CD4-positive, alpha-beta T cell (primary cell): ENCODE measurements around the gene BACH1. TPM values are rescaled to one million over a fixed set of nuclear protein-coding genes. Genes with fewer than 3 reads are reported as not detected.

Source experiments
- ATAC-seq: fragments of 200-7000 bp; cut with Tn5 transposase; one replicate; pipeline ENCODE4 v1.10.0; 2022; ENCODE audit warnings: mild to moderate bottlenecking; ENCODE audit not compliant: poor library complexity
- CTCF ChIA-PET: fragments of 350-600 bp; sonication (Branson Sonifier 250); formaldehyde crosslinking; loops from one replicate; lab custom pipeline; 2021; ENCODE audit warnings: antibody characterized with exemption, inconsistent platforms; lab: Charles Lee
- POLR2A ChIA-PET: fragments of 350-600 bp; sonication (Branson Sonifier 250); formaldehyde crosslinking; loops from one replicate; lab custom pipeline; 2021; ENCODE audit warnings: antibody characterized with exemption, inconsistent platforms; lab: Charles Lee
- DNase-seq, 14 experiments: peaks; one replicate each; pipeline ENCODE4 v3.0.0-alpha.2; 2013 to 2020; ENCODE audit warnings: mixed read lengths in 2 of 14
- H3K27ac ChIP-seq, 2 donors: one replicate each; pipeline versions ENCODE4 v1.5.1 to v1.7.0; 2013; ENCODE audit warnings: low read length in 2 of 2, low read depth in 1 of 2, mild to moderate bottlenecking in 1 of 2
- H3K27me3 ChIP-seq, 2 experiments: 1 replicate in 1 of 2; 2 replicates in 1 of 2; pipeline versions ENCODE4 v1.6.1 to v1.7.0; 2013; ENCODE audit warnings: low read length in 2 of 2, control low read depth in 1 of 2, mild to moderate bottlenecking in 1 of 2, moderate library complexity in 1 of 2; ENCODE audit not compliant: insufficient read depth in 2 of 2, control insufficient read depth in 1 of 2
- H3K36me3 ChIP-seq: one replicate; pipeline ENCODE4 v1.6.1; 2013; ENCODE audit warnings: low read length, control low read depth; ENCODE audit not compliant: insufficient read depth
- H3K4me1 ChIP-seq: one replicate; pipeline ENCODE4 v1.6.1; 2013; ENCODE audit warnings: low read length, control low read depth; ENCODE audit not compliant: insufficient read depth
- H3K4me3 ChIP-seq: one replicate; pipeline ENCODE4 v1.5.1; 2013; ENCODE audit warnings: mild to moderate bottlenecking, low read length, moderate library complexity
- H3K9me3 ChIP-seq, 2 experiments: 1 replicate in 1 of 2; 2 replicates in 1 of 2; pipeline versions ENCODE4 v1.6.1 to v1.7.0; 2013; ENCODE audit warnings: low read length in 2 of 2, mild to moderate bottlenecking in 2 of 2, control low read depth in 1 of 2, moderate library complexity in 1 of 2; ENCODE audit not compliant: control insufficient read depth in 1 of 2, insufficient read depth in 1 of 2
- H3K27ac Mint-ChIP-seq: one replicate; pipeline ENCODE4 v1.8.0; 2020; ENCODE audit warnings: mixed read lengths
- H3K27me3 Mint-ChIP-seq: one replicate; pipeline ENCODE4 v1.8.0; 2021; ENCODE audit warnings: mixed read lengths
- H3K36me3 Mint-ChIP-seq: one replicate; pipeline ENCODE4 v1.8.0; 2021; ENCODE audit warnings: low read depth, mixed read lengths
- H3K4me1 Mint-ChIP-seq: one replicate; pipeline ENCODE4 v1.8.0; 2021; ENCODE audit warnings: low read depth, mixed read lengths
- H3K4me3 Mint-ChIP-seq: one replicate; pipeline ENCODE4 v1.8.0; 2020; ENCODE audit warnings: mild to moderate bottlenecking, mixed read lengths
- H3K9me3 Mint-ChIP-seq: one replicate; pipeline ENCODE4 v1.8.0; 2020; ENCODE audit warnings: mixed read lengths
- CTCF ChIP-seq: fragments of 200-600 bp; IDR thresholded peaks from one replicate; pipeline ENCODE4 v1.8.0; 2022; ENCODE audit warnings: antibody characterized with exemption, mild to moderate bottlenecking
- intact Hi-C, 2 experiments: fragments of 100-400 bp; cut with DNase I in 1 of 2; cut with micrococcal nuclease in 1 of 2; formaldehyde crosslinking; loops; one replicate each; pipeline versions ENCODE4 v1.15.1 to v1.9.0; 2023 to 2025; cut with DNase I, micrococcal nuclease
- total RNA-seq, 174 experiments: library from RNA in 2 of 174; stranded (reverse) in 2 of 174; gene quantifications; one replicate each; pipeline ENCODE4 v1.2.3 and lab custom pipeline; 2021 to 2026

The BACH1 gene
- total RNA-seq, 2 experiments from 2014 or later, result 64.4 to 65.9 TPM

GRCh38 chr21:29365661-29366265, 67.0 kb downstream of the BACH1 start:
- no peaks in the 10 kb centered on the region for H3K9me3 ChIP-seq

GRCh38 chr21:29366532-29366931, 67.8 kb downstream of the BACH1 start:
- H3K27ac ChIP-seq, result no peak overlapping the region
- Mint-ChIP-seq H3K27me3 (no peaks in the 10 kb centered on the region), H3K4me1 (peaks cover 1% of the 10 kb centered on the region), H3K9me3 (no peaks in the 10 kb centered on the region), H3K4me3 (no peak overlapping the region), H3K27ac (no peak overlapping the region), H3K36me3 (no peaks in the 10 kb centered on the region)
- intact Hi-C loops, result no loop called here
- no peak overlapping the region for H3K4me3 ChIP-seq
- no peaks in the 10 kb centered on the region for H3K27me3 ChIP-seq
- TF ChIP-seq CTCF, result no peak
- H3K36me3 ChIP-seq, result no peaks in the 10 kb centered on the region
- no peak for DNase-seq
- H3K9me3 ChIP-seq, result no peaks in the 10 kb centered on the region
- no peaks in the 10 kb centered on the region for H3K4me1 ChIP-seq
- ATAC-seq, result no peak
- ChIA-PET POLR2A (no interaction called here), CTCF (no interaction called here)

More at GRCh38 chr21:29365661-29366265, 67.0 kb downstream of the BACH1 start:
- no peak overlapping the region for H3K4me3 ChIP-seq
- Mint-ChIP-seq H3K27ac (no peak overlapping the region), H3K4me3 (no peak overlapping the region), H3K4me1 (peaks cover 8% of the 10 kb centered on the region), H3K36me3 (no peaks in the 10 kb centered on the region), H3K27me3 (no peaks in the 10 kb centered on the region), H3K9me3 (no peaks in the 10 kb centered on the region)
- no peaks in the 10 kb centered on the region for H3K36me3 ChIP-seq
- H3K27ac ChIP-seq, result no peak overlapping the region
- no peak for ATAC-seq
- no peaks in the 10 kb centered on the region for H3K4me1 ChIP-seq
- TF ChIP-seq CTCF, result no peak
- POLR2A ChIA-PET, result no interaction called here
- DNase-seq, result no peak
- intact Hi-C loops, result no loop called here
- H3K27me3 ChIP-seq, result no peaks in the 10 kb centered on the region
- CTCF ChIA-PET, result no interaction called here

- Mint-ChIP-seq H3K4me1 (peaks cover under 1% of the 10 kb centered on the region), H3K27me3 (no peaks in the 10 kb centered on the region), H3K4me3 (no peak overlapping the region), H3K27ac (no peak overlapping the region), H3K36me3 (no peaks in the 10 kb centered on the region), H3K9me3 (no peaks in the 10 kb centered on the region)
- ATAC-seq (no peak), DNase-seq (no peak)
- Histone ChIP-seq H3K4me1 (no peaks in the 10 kb centered on the region), H3K4me3 (no peak overlapping the region), H3K27ac (no peak overlapping the region), H3K27me3 (no peaks in the 10 kb centered on the region), H3K9me3 (no peaks in the 10 kb centered on the region), H3K36me3 (no peaks in the 10 kb centered on the region)
- intact Hi-C loops, result no loop called here
- POLR2A ChIA-PET, result no interaction called here
- CTCF ChIA-PET, result no interaction called here
- TF ChIP-seq CTCF, result no peak
These were observed 68.6 kb downstream of the BACH1 start for GRCh38 chr21:29367335-29367734.
